ENCODE results near the gene MORF4L1. TPM values are rescaled to one million over a fixed set of nuclear protein-coding genes. Genes with fewer than 3 reads are reported as not detected.
"Not testable (repeated sequence)": the region's sequence is repeated elsewhere in the genome, so short reads cannot be mapped to it uniquely, and the experiment has no call there.

MORF4L1 gene
- total RNA-seq, 2 donors from 2014 or later = 457 to 505 TPM

DNA sequence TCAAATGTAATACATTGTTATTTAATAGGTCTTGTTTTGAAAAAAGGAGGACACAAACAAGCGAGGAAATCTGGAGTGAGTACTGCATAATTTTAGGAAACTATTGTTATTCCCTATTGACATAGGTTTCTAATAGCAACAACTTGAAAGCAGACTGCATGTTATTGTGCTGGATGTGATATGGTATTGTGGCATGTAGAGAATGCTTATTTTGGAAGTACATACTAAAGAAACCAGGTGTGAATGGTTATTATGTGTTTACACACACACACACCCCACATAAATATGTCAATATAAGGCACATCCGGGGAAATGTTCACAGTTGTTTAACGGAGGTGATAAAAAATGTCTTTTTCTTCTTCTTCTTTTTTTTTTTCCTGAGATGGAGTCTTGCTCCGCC lies 5.9 kb upstream of the MORF4L1 start:
- Histone ChIP-seq H3K4me1 (ENCODE audit: control insufficient read depth, insufficient read depth, low read length) (no peaks in the 10 kb centered on the region), H3K27ac (ENCODE audit: low read depth, low read length) (no peak overlapping the region), H3K4me3 (ENCODE audit: low read length) (no peak overlapping the region), H3K9ac (ENCODE audit: extremely low read depth, low read length, poor library complexity, severe bottlenecking) (no peak overlapping the region), H3K36me3 (ENCODE audit: control insufficient read depth, insufficient read depth, low read length) (no peaks in the 10 kb centered on the region), H3K9me3 (ENCODE audit: control insufficient read depth, low read length) (no peaks in the 10 kb centered on the region), H3K27me3 (ENCODE audit: control insufficient read depth, insufficient read depth, low read length, poor library complexity, severe bottlenecking) (no peaks in the 10 kb centered on the region)
- no peaks in the 10 kb centered on the region for H3K36me3 Mint-ChIP-seq (ENCODE audit: low read depth)
- H3K27ac Mint-ChIP-seq = no peak overlapping the region
- no peaks in the 10 kb centered on the region for H3K9me3 Mint-ChIP-seq
- 90 to 98% methylated on average over 2 to 4 of the region's 4 CpGs for WGBS, 2 experiments (ENCODE audit: insufficient coverage in 1 of 2, insufficient read length in 1 of 2)
- TF ChIP-seq, protein P1, sequence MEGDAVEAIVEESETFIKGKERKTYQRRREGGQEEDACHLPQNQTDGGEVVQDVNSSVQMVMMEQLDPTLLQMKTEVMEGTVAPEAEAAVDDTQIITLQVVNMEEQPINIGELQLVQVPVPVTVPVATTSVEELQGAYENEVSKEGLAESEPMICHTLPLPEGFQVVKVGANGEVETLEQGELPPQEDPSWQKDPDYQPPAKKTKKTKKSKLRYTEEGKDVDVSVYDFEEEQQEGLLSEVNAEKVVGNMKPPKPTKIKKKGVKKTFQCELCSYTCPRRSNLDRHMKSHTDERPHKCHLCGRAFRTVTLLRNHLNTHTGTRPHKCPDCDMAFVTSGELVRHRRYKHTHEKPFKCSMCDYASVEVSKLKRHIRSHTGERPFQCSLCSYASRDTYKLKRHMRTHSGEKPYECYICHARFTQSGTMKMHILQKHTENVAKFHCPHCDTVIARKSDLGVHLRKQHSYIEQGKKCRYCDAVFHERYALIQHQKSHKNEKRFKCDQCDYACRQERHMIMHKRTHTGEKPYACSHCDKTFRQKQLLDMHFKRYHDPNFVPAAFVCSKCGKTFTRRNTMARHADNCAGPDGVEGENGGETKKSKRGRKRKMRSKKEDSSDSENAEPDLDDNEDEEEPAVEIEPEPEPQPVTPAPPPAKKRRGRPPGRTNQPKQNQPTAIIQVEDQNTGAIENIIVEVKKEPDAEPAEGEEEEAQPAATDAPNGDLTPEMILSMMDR (conservative IDR thresholded peaks at IDR 0.05) = no peak
- no peaks in the 10 kb centered on the region for H3K27me3 Mint-ChIP-seq (ENCODE audit: insufficient read depth)
- peaks cover 10% of the 10 kb centered on the region for H3K4me1 Mint-ChIP-seq
- no peak for DNase-seq
- H3K4me3 Mint-ChIP-seq = no peak overlapping the region

DNA sequence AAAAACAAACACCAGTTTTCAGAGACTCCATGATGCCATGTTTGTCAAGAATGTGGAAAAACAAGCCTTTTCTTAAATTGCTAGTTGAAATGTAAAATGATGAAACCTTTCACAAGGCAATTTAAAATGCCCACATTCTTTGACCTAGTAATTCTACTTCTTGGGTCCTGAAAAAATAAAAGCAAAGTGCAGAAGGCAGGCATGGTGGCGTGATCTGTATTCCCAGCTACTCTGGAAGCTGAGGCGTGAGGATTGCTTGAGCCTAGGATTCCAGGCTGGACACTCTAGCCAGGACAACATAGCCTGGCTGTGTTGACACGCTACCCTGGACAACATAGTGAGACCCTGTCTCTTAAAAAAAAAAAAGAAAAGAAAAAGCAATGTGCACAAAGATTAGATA lies 4.3 kb upstream of the MORF4L1 start:
- WGBS, 2 experiments (ENCODE audit: insufficient coverage in 1 of 2, insufficient read length in 1 of 2) = 95% methylated on average over 2 to 3 of the region's 3 CpGs
- no peaks in the 10 kb centered on the region for H3K36me3 ChIP-seq (ENCODE audit: control insufficient read depth, insufficient read depth, low read length)
- H3K27me3 Mint-ChIP-seq (ENCODE audit: insufficient read depth) = no peaks in the 10 kb centered on the region
- no peak overlapping the region for H3K9ac ChIP-seq (ENCODE audit: extremely low read depth, low read length, poor library complexity, severe bottlenecking)
- no peak overlapping the region for H3K4me3 Mint-ChIP-seq
- H3K36me3 Mint-ChIP-seq (ENCODE audit: low read depth) = no peaks in the 10 kb centered on the region
- H3K27ac Mint-ChIP-seq = no peak overlapping the region
- H3K27me3 ChIP-seq (ENCODE audit: control insufficient read depth, insufficient read depth, low read length, poor library complexity, severe bottlenecking) = no peaks in the 10 kb centered on the region
- H3K4me1 Mint-ChIP-seq = peaks cover 10% of the 10 kb centered on the region
- TF ChIP-seq, protein P1 (conservative IDR thresholded peaks at IDR 0.05) = no peak
- no peak for DNase-seq
- H3K27ac ChIP-seq (ENCODE audit: low read depth, low read length) = no peak overlapping the region
- no peaks in the 10 kb centered on the region for H3K9me3 Mint-ChIP-seq
- H3K9me3 ChIP-seq (ENCODE audit: control insufficient read depth, low read length) = no peaks in the 10 kb centered on the region
- no peaks in the 10 kb centered on the region for H3K4me1 ChIP-seq (ENCODE audit: control insufficient read depth, insufficient read depth, low read length)
- H3K4me3 ChIP-seq (ENCODE audit: low read length) = no peak overlapping the region

DNA sequence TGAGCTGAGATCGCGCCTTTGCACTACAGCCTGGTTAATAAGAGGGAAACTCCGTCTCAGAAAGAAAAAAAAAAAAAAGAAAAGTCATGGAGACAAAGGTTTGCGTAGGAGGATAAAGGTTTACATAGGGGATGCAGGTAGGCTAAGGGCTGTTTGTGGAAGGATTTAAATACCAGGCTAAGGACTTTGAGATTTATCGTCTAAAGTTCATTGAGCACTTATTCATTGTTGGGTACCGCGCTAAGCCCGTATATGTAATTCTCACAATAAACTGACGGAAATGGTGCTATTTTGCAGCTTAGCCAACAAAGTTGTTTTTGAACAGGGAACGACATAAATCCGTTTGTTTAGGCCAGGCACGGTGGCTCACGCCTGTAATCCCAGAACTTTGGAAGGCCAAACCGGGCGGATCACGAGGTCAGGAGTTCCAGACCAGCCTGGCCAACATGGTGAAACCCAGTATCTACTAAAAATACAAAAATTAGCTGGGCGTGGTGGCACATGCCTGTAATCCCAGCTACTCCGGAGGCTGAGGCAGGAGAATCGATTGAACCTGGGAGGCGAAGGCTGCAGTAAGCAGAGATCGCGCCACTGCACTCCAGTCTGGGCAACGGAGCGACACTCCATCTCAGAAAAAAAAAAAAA lies 1.1 kb upstream of the MORF4L1 start:
- DNase-seq; H3K36me3 Mint-ChIP-seq (ENCODE audit: low read depth); H3K4me1 ChIP-seq (ENCODE audit: control insufficient read depth, insufficient read depth, low read length); H3K36me3 ChIP-seq (ENCODE audit: control insufficient read depth, insufficient read depth, low read length); H3K27me3 ChIP-seq (ENCODE audit: control insufficient read depth, insufficient read depth, low read length, poor library complexity, severe bottlenecking); H3K27me3 Mint-ChIP-seq (ENCODE audit: insufficient read depth); H3K9me3 Mint-ChIP-seq; H3K9me3 ChIP-seq (ENCODE audit: control insufficient read depth, low read length): not testable (repeated sequence)
- peak overlapping the region; percentile 89 for H3K4me3 ChIP-seq (ENCODE audit: low read length)
- Mint-ChIP-seq H3K4me3 (peak overlapping the region; percentile 100), H3K4me1 (peaks cover 23% of the 10 kb centered on the region), H3K27ac (peak overlapping the region; percentile 100)
- WGBS, 2 experiments (ENCODE audit: insufficient coverage in 1 of 2, insufficient read length in 1 of 2) = 87% methylated on average over 24 of the region's 24 CpGs
- peak overlapping the region; percentile 80 for H3K27ac ChIP-seq (ENCODE audit: low read depth, low read length)
- H3K9ac ChIP-seq (ENCODE audit: extremely low read depth, low read length, poor library complexity, severe bottlenecking) = peak overlapping the region; percentile 83

Measured in endodermal cell (in vitro differentiated cells).